Neural cell (in vitro differentiated cells): ENCODE data around the gene OSCP1.

Experiments
- TF ChIP-seq, protein P1 (sequence below): fragments of 450-650 bp; IDR thresholded peaks from 2 replicates; pipeline ENCODE4 v1.5.1; 2014; ENCODE audit warnings: antibody characterized with exemption, mild to moderate bottlenecking, moderate library complexity; ENCODE audit not compliant: poor library complexity, severe bottlenecking
- TF ChIP-seq, protein P2 (sequence below): IDR thresholded peaks from 2 replicates; pipeline ENCODE4 v1.6.1; 2012; ENCODE audit warnings: borderline replicate concordance

DNA sequence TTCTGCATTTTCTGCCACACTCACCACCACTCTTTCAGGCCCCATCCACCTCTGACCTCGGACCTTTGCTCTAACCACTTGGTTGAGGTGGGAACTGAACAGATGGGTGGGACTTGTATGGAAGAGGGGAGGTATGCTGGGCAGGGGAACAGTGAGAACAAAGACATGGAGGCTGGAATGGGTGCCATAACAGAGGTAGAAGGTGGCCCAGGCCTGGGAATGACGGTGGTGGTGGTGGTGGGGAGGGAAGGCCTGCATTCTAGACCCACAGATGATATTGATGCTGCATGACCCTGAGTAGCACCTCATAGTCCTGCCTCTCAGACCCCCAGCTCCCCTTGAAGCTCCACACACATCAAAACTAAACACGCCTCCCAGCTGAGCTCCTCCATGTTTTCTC is 37.7 kb upstream of the OSCP1 start:
- TF ChIP-seq, protein P1, sequence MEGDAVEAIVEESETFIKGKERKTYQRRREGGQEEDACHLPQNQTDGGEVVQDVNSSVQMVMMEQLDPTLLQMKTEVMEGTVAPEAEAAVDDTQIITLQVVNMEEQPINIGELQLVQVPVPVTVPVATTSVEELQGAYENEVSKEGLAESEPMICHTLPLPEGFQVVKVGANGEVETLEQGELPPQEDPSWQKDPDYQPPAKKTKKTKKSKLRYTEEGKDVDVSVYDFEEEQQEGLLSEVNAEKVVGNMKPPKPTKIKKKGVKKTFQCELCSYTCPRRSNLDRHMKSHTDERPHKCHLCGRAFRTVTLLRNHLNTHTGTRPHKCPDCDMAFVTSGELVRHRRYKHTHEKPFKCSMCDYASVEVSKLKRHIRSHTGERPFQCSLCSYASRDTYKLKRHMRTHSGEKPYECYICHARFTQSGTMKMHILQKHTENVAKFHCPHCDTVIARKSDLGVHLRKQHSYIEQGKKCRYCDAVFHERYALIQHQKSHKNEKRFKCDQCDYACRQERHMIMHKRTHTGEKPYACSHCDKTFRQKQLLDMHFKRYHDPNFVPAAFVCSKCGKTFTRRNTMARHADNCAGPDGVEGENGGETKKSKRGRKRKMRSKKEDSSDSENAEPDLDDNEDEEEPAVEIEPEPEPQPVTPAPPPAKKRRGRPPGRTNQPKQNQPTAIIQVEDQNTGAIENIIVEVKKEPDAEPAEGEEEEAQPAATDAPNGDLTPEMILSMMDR: no peak
- TF ChIP-seq, protein P2, sequence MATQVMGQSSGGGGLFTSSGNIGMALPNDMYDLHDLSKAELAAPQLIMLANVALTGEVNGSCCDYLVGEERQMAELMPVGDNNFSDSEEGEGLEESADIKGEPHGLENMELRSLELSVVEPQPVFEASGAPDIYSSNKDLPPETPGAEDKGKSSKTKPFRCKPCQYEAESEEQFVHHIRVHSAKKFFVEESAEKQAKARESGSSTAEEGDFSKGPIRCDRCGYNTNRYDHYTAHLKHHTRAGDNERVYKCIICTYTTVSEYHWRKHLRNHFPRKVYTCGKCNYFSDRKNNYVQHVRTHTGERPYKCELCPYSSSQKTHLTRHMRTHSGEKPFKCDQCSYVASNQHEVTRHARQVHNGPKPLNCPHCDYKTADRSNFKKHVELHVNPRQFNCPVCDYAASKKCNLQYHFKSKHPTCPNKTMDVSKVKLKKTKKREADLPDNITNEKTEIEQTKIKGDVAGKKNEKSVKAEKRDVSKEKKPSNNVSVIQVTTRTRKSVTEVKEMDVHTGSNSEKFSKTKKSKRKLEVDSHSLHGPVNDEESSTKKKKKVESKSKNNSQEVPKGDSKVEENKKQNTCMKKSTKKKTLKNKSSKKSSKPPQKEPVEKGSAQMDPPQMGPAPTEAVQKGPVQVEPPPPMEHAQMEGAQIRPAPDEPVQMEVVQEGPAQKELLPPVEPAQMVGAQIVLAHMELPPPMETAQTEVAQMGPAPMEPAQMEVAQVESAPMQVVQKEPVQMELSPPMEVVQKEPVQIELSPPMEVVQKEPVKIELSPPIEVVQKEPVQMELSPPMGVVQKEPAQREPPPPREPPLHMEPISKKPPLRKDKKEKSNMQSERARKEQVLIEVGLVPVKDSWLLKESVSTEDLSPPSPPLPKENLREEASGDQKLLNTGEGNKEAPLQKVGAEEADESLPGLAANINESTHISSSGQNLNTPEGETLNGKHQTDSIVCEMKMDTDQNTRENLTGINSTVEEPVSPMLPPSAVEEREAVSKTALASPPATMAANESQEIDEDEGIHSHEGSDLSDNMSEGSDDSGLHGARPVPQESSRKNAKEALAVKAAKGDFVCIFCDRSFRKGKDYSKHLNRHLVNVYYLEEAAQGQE: no peak
